H9 (cell line): Measurements from ENCODE around the gene NUP214. TPM values are rescaled to one million over a fixed set of nuclear protein-coding genes. Genes with fewer than 3 reads are reported as not detected.
A peak's percentile ranks its signal among the peaks of the same experiment; 100 is the strongest.

Experiments used
- DNase-seq: peaks from one replicate; pipeline ENCODE4 v3.0.0-alpha.2; 2017
- H2AFZ ChIP-seq: one replicate; pipeline ENCODE4 v1.6.1; 2013; ENCODE audit warnings: mild to moderate bottlenecking, low read length, control low read depth, moderate library complexity
- H2AK5ac ChIP-seq: 2 replicates; pipeline ENCODE4 v1.6.1; 2013; ENCODE audit warnings: low read length, control low read depth, mixed read lengths; ENCODE audit not compliant: insufficient read length
- H2BK120ac ChIP-seq: one replicate; pipeline ENCODE4 v1.6.1; 2013; ENCODE audit warnings: low read depth, mild to moderate bottlenecking, low read length, control low read depth, inconsistent platforms; ENCODE audit not compliant: poor library complexity, severe bottlenecking
- H2BK12ac ChIP-seq: 2 replicates; pipeline ENCODE4 v1.6.1; 2013; ENCODE audit warnings: low read length, control low read depth, mixed read lengths, low read depth; ENCODE audit not compliant: insufficient read length
- H2BK15ac ChIP-seq: 2 replicates; pipeline ENCODE4 v1.6.1; 2013; ENCODE audit warnings: low read depth, low read length, control low read depth
- H2BK20ac ChIP-seq: one replicate; pipeline ENCODE4 v1.6.1; 2013; ENCODE audit warnings: low read depth, mild to moderate bottlenecking, low read length, control low read depth, inconsistent platforms; ENCODE audit not compliant: poor library complexity, severe bottlenecking
- H2BK5ac ChIP-seq: 2 replicates; pipeline ENCODE4 v1.6.1; 2013; ENCODE audit warnings: low read length, control low read depth, mixed read lengths; ENCODE audit not compliant: insufficient read length
- H3K14ac ChIP-seq: 2 replicates; pipeline ENCODE4 v1.6.1; 2013; ENCODE audit warnings: low read length, control low read depth; ENCODE audit not compliant: insufficient read depth
- H3K18ac ChIP-seq: 2 replicates; pipeline ENCODE4 v1.6.1; 2013; ENCODE audit warnings: low read depth, mild to moderate bottlenecking, mixed read lengths, low read length, control low read depth; ENCODE audit not compliant: insufficient read length
- H3K23ac ChIP-seq: 2 replicates; pipeline ENCODE4 v1.6.1; 2013; ENCODE audit warnings: low read length, control low read depth, mixed read lengths, low read depth; ENCODE audit not compliant: insufficient read length
- H3K23me2 ChIP-seq: 2 replicates; pipeline ENCODE4 v1.6.1; 2013; ENCODE audit warnings: low read depth, mild to moderate bottlenecking, mixed read lengths, low read length, control low read depth; ENCODE audit not compliant: insufficient read length, poor library complexity, severe bottlenecking
- H3K27ac ChIP-seq: 2 replicates; pipeline ENCODE4 v1.5.1; 2013; ENCODE audit warnings: low read length, control low read depth, mixed read lengths, low read depth; ENCODE audit not compliant: insufficient read length
- H3K27me3 ChIP-seq: 2 replicates; pipeline ENCODE4 v1.6.1; 2013; ENCODE audit warnings: low read length, control low read depth, inconsistent platforms; ENCODE audit not compliant: insufficient read depth
- H3K4ac ChIP-seq: 2 replicates; pipeline ENCODE4 v1.6.1; 2013; ENCODE audit warnings: low read depth, mild to moderate bottlenecking, control low read depth, inconsistent platforms, low read length, moderate library complexity
- H3K4me1 ChIP-seq: 2 replicates; pipeline ENCODE4 v1.6.1; 2013; ENCODE audit warnings: low read length, control low read depth, inconsistent platforms; ENCODE audit not compliant: insufficient read depth
- H3K4me2 ChIP-seq: 2 replicates; pipeline ENCODE4 v1.6.1; 2013; ENCODE audit warnings: low read length, control low read depth, mixed read lengths; ENCODE audit not compliant: insufficient read length, insufficient read depth
- H3K56ac ChIP-seq: 2 replicates; pipeline ENCODE4 v1.6.1; 2013; ENCODE audit warnings: low read depth, mild to moderate bottlenecking, mixed read lengths, low read length, control low read depth; ENCODE audit not compliant: insufficient read length
- H3K79me1 ChIP-seq: 2 replicates; pipeline ENCODE4 v1.6.1; 2013; ENCODE audit warnings: low read depth, mild to moderate bottlenecking, moderate library complexity, low read length, control low read depth, inconsistent platforms; ENCODE audit not compliant: insufficient read depth, poor library complexity, severe bottlenecking
- H3K79me2 ChIP-seq: 2 replicates; pipeline ENCODE4 v1.6.1; 2013; ENCODE audit warnings: low read length, control low read depth, inconsistent platforms; ENCODE audit not compliant: insufficient read depth
- H3K9ac ChIP-seq: 2 replicates; pipeline ENCODE4 v1.6.1; 2013; ENCODE audit warnings: low read length, control low read depth, mixed read lengths; ENCODE audit not compliant: insufficient read length; ENCODE audit errors: extremely low read depth
- H3K9me3 ChIP-seq: one replicate; pipeline ENCODE4 v1.6.1; 2013; ENCODE audit warnings: low read depth, low read length, inconsistent platforms; ENCODE audit not compliant: control insufficient read depth
- H3T11ph ChIP-seq: one replicate; pipeline ENCODE4 v1.6.1; 2013; ENCODE audit warnings: mild to moderate bottlenecking, low read length, control low read depth, inconsistent platforms
- H4K20me1 ChIP-seq: one replicate; pipeline ENCODE4 v1.6.1; 2013; ENCODE audit not compliant: control insufficient read depth, insufficient read length, insufficient read depth
- H4K5ac ChIP-seq: 2 replicates; pipeline ENCODE4 v1.6.1; 2013; ENCODE audit warnings: low read depth, mild to moderate bottlenecking, mixed read lengths, low read length, control low read depth; ENCODE audit not compliant: insufficient read length
- H4K8ac ChIP-seq: replicated peaks from 2 replicates; pipeline ENCODE4 v1.6.1; 2013; ENCODE audit warnings: low read length, control low read depth, mixed read lengths, low read depth; ENCODE audit not compliant: insufficient read length
- H4K91ac ChIP-seq: 2 replicates; pipeline ENCODE4 v1.6.1; 2013; ENCODE audit warnings: low read depth, mild to moderate bottlenecking, moderate library complexity, mixed read lengths, low read length, control low read depth; ENCODE audit not compliant: insufficient read length
- H3K27ac Mint-ChIP-seq, 3 experiments: 2 replicates in 2 of 3; 3 replicates in 1 of 3; pipeline ENCODE4 v1.8.0; 2020 to 2021; ENCODE audit warnings: mixed read lengths in 3 of 3, mild to moderate bottlenecking in 1 of 3, moderate library complexity in 1 of 3
- H3K27me3 Mint-ChIP-seq: 2 replicates; pipeline ENCODE4 v1.8.0; 2021; ENCODE audit warnings: low read depth, mild to moderate bottlenecking, moderate library complexity, mixed read lengths
- H3K36me3 Mint-ChIP-seq, 3 experiments: 2 replicates in 2 of 3; 3 replicates in 1 of 3; pipeline ENCODE4 v1.8.0; 2020 to 2021; ENCODE audit warnings: low read depth in 3 of 3, mixed read lengths in 3 of 3; ENCODE audit not compliant: insufficient read depth in 1 of 3
- H3K4me1 Mint-ChIP-seq, 2 experiments: 2 replicates each; pipeline ENCODE4 v1.8.0; 2020; ENCODE audit warnings: mixed read lengths in 2 of 2
- H3K4me3 Mint-ChIP-seq, 2 experiments: 2 replicates in 1 of 2; 3 replicates in 1 of 2; pipeline ENCODE4 v1.8.0; 2020 to 2021; ENCODE audit warnings: mild to moderate bottlenecking in 2 of 2, mixed read lengths in 2 of 2, moderate library complexity in 1 of 2
- H3K9me3 Mint-ChIP-seq, 2 experiments: 2 replicates in 1 of 2; 3 replicates in 1 of 2; pipeline ENCODE4 v1.8.0; 2020; ENCODE audit warnings: mild to moderate bottlenecking in 2 of 2, mixed read lengths in 2 of 2, moderate library complexity in 1 of 2
- WGBS: extraction: QIAGEN DNeasy Blood & Tissue Kit; methylation state at CpG from one replicate; pipeline ENCODE4 v1.1.7; 2013; ENCODE audit warnings: missing lambda C conversion rate, low lambda C conversion rate, mixed read lengths; ENCODE audit not compliant: insufficient read length; ENCODE audit errors: extremely low coverage; 5-methylcytosine and 5-hydroxymethylcytosine counted together
- total RNA-seq: library from RNA; stranded (reverse); gene quantifications from 2 replicates; pipeline ENCODE4 v1.2.1, GENCODE V29; 2021
- TF ChIP-seq, protein P1 (sequence below): fragments of 200-600 bp; sonication (generic); conservative IDR thresholded peaks from 3 replicates; pipeline ENCODE4 v1.8.0; 2021; ENCODE audit warnings: antibody characterized with exemption, mild to moderate bottlenecking

Gene NUP214
- total RNA-seq, 1 experiment from 2014 or later, result 53.8 TPM

DNA sequence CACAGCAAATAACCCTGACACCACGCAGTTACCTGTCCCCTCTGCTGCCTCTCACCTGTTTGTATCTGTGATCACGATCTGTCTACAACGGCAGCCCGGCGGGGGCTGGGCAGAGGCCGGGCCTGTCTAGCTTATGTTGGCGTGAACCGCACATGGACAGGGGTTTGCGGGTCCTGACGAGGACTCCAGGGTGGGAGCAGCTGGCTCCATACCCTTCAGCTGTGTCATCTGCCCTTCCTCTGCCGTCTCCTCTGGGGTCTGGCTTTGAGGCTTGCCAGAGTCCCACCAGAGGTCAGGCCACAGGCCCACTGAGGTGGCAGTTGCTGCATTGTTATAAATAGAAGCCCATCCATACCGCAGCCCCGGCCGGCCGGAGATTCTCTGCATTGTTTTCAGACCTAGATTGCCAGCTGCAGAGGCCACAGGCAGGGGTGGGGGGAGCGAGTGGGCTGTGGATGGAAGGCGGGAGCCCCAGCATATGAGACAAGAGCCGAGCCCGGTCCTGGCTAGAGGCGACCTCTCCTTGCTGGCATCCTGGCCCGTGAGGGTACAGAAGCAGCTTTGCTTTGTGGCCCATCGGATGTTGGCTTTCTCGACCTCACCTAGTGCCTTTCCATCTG is 113.1 kb downstream of the NUP214 start:
- Mint-ChIP-seq H3K4me3 (peak overlapping the region in 1 of 2 experiments; percentile 63; a peak in 2 of 5 replicates), H3K9me3 (peaks cover 6 to 7% of the 10 kb centered on the region in 2 experiments), H3K36me3 (peaks cover 5 to 26% (median 15%) of the 10 kb centered on the region in 3 experiments; a peak in 6 of 7 replicates), H3K27ac (peak overlapping the region in 2 of 3 experiments; percentile 76 to 89; a peak in 3 of 7 replicates), H3K27me3 (no peaks in the 10 kb centered on the region), H3K4me1 (peaks cover 16 to 26% of the 10 kb centered on the region in 2 experiments)
- Histone ChIP-seq H4K20me1 (no peaks in the 10 kb centered on the region), H3K9me3 (no peaks in the 10 kb centered on the region), H3K4ac (no peak overlapping the region), H3K79me2 (no peaks in the 10 kb centered on the region), H3K56ac (no peak overlapping the region), H4K5ac (no peak overlapping the region), H3K9ac (no peak overlapping the region), H2BK15ac (no peak overlapping the region), H4K91ac (no peak overlapping the region), H2BK120ac (no peak overlapping the region), H3K23me2 (no peaks in the 10 kb centered on the region), H2BK20ac (no peak overlapping the region), H3K18ac (peak overlapping the region; percentile 5), H2AK5ac (no peak overlapping the region), H3K79me1 (no peaks in the 10 kb centered on the region), H4K8ac (no peak overlapping the region), H3K4me1 (peaks cover 4% of the 10 kb centered on the region; the same call in 1 of the 2 replicates), H2AFZ (no peak overlapping the region), H2BK5ac (no peak overlapping the region), H3K23ac (no peak overlapping the region), H3K4me2 (no peak overlapping the region), H3T11ph (no peak overlapping the region), H3K27ac (no peak overlapping the region), H3K27me3 (no peaks in the 10 kb centered on the region), H2BK12ac (no peak overlapping the region), H3K14ac (no peak overlapping the region; the same call in 1 of the 2 replicates)
- no peak for DNase-seq
- TF ChIP-seq, protein P1, sequence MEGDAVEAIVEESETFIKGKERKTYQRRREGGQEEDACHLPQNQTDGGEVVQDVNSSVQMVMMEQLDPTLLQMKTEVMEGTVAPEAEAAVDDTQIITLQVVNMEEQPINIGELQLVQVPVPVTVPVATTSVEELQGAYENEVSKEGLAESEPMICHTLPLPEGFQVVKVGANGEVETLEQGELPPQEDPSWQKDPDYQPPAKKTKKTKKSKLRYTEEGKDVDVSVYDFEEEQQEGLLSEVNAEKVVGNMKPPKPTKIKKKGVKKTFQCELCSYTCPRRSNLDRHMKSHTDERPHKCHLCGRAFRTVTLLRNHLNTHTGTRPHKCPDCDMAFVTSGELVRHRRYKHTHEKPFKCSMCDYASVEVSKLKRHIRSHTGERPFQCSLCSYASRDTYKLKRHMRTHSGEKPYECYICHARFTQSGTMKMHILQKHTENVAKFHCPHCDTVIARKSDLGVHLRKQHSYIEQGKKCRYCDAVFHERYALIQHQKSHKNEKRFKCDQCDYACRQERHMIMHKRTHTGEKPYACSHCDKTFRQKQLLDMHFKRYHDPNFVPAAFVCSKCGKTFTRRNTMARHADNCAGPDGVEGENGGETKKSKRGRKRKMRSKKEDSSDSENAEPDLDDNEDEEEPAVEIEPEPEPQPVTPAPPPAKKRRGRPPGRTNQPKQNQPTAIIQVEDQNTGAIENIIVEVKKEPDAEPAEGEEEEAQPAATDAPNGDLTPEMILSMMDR, result no peak
- no CpG with 5 or more reads among the region's 23 CpGs for WGBS
